B cell (primary cell): Measurements from ENCODE around the gene TMED1.

Experiments
- EZH2 ChIP-seq: IDR thresholded peaks from 2 replicates; pipeline ENCODE4 v1.6.1; 2012; ENCODE audit warnings: borderline replicate concordance, low read depth, mild to moderate bottlenecking, moderate library complexity, low read length; ENCODE audit not compliant: insufficient read depth, poor library complexity, severe bottlenecking
- TF ChIP-seq, protein P1 (sequence below): fragments of 200-600 bp; IDR thresholded peaks from one replicate; pipeline ENCODE4 v1.8.0; 2022; ENCODE audit warnings: antibody characterized with exemption, mild to moderate bottlenecking

- TF ChIP-seq, protein P1, sequence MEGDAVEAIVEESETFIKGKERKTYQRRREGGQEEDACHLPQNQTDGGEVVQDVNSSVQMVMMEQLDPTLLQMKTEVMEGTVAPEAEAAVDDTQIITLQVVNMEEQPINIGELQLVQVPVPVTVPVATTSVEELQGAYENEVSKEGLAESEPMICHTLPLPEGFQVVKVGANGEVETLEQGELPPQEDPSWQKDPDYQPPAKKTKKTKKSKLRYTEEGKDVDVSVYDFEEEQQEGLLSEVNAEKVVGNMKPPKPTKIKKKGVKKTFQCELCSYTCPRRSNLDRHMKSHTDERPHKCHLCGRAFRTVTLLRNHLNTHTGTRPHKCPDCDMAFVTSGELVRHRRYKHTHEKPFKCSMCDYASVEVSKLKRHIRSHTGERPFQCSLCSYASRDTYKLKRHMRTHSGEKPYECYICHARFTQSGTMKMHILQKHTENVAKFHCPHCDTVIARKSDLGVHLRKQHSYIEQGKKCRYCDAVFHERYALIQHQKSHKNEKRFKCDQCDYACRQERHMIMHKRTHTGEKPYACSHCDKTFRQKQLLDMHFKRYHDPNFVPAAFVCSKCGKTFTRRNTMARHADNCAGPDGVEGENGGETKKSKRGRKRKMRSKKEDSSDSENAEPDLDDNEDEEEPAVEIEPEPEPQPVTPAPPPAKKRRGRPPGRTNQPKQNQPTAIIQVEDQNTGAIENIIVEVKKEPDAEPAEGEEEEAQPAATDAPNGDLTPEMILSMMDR: no peak
- no peak for TF ChIP-seq EZH2
Observed at GRCh38 chr19:10826231-10826630, 9.8 kb downstream of the TMED1 start.
